OCI-LY1 (cell line): ENCODE measurements around the gene PTPRJ.
"Not testable (repeated sequence)": the region's sequence is repeated elsewhere in the genome, so short reads cannot be mapped to it uniquely, and the experiment has no call there.

Experiments used
- H2AFZ ChIP-seq: fragments of 200-600 bp; sonication (generic), shearing (Covaris generic); 2 replicates; pipeline ENCODE4 v1.6.0; 2014; ENCODE audit warnings: antibody characterized with exemption, mild to moderate bottlenecking, low read length
- H3F3A ChIP-seq: fragments of 200-600 bp; sonication (generic), shearing (Covaris generic); 2 replicates; pipeline ENCODE4 v1.6.0; 2014; ENCODE audit warnings: mild to moderate bottlenecking, antibody characterized with exemption, low read length, moderate library complexity; ENCODE audit not compliant: insufficient read depth
- H3K27ac ChIP-seq: fragments of 200-600 bp; sonication (generic); 2 replicates; pipeline ENCODE4 v1.5.1; 2014; ENCODE audit warnings: low read length, mixed run types, mild to moderate bottlenecking, low read depth; ENCODE audit not compliant: poor library complexity, severe bottlenecking
- H3K27me3 ChIP-seq: fragments of 200-600 bp; sonication (generic); 2 replicates; pipeline ENCODE4 v1.6.0; 2014; ENCODE audit warnings: antibody characterized with exemption, mild to moderate bottlenecking, low read length, moderate library complexity; ENCODE audit not compliant: insufficient read depth
- H3K36me3 ChIP-seq: fragments of 200-600 bp; sonication (generic); 2 replicates; pipeline ENCODE4 v1.6.1; 2014; ENCODE audit warnings: mild to moderate bottlenecking, antibody characterized with exemption, low read length, moderate library complexity, mixed read lengths; ENCODE audit not compliant: insufficient read depth
- H3K4me1 ChIP-seq: fragments of 200-600 bp; sonication (generic); 2 replicates; pipeline ENCODE4 v1.5.1; 2014; ENCODE audit warnings: mild to moderate bottlenecking, low read length, moderate library complexity; ENCODE audit not compliant: insufficient read depth, severe bottlenecking
- H3K4me2 ChIP-seq: fragments of 200-600 bp; sonication (generic), shearing (Covaris generic); 2 replicates; pipeline ENCODE4 v1.6.1; 2014; ENCODE audit warnings: low read length
- H3K4me3 ChIP-seq: fragments of 200-600 bp; sonication (generic); 2 replicates; pipeline ENCODE4 v1.5.1; 2014; ENCODE audit warnings: low read length, low read depth, mild to moderate bottlenecking, mixed read lengths; ENCODE audit not compliant: poor library complexity, severe bottlenecking
- H3K79me2 ChIP-seq: fragments of 200-600 bp; shearing (Covaris generic); 2 replicates; pipeline ENCODE4 v1.6.1; 2016; ENCODE audit warnings: mixed run types, low read length, mixed read lengths; ENCODE audit not compliant: insufficient read depth
- H3K9ac ChIP-seq: fragments of 200-600 bp; sonication (generic), shearing (Covaris generic); 2 replicates; pipeline ENCODE4 v1.6.1; 2014; ENCODE audit warnings: mild to moderate bottlenecking, low read length, mixed read lengths
- H3K9me2 ChIP-seq: fragments of 200-600 bp; sonication (generic), shearing (Covaris generic); 2 replicates; pipeline ENCODE4 v1.6.1; 2014; ENCODE audit warnings: low read depth, mild to moderate bottlenecking, low read length, mixed read lengths
- H3K9me3 ChIP-seq: fragments of 200-600 bp; shearing (Covaris generic); 2 replicates; pipeline ENCODE4 v1.6.1; 2014; ENCODE audit warnings: low read length, mixed read lengths
- H4K20me1 ChIP-seq: fragments of 200-600 bp; sonication (generic), shearing (Covaris generic); 2 replicates; pipeline ENCODE4 v1.6.0; 2016; ENCODE audit warnings: mild to moderate bottlenecking, low read length; ENCODE audit not compliant: insufficient read depth
- EZH2 ChIP-seq: fragments of 200-600 bp; sonication (generic), shearing (Covaris generic); IDR thresholded peaks from 2 replicates; pipeline ENCODE4 v1.8.0; 2017; ENCODE audit warnings: borderline replicate concordance, mixed run types, mild to moderate bottlenecking, antibody characterized with exemption, low read length, moderate library complexity, mixed read lengths
- TF ChIP-seq, protein P1 (sequence below): fragments of 200-600 bp; sonication (generic), shearing (Covaris generic); IDR thresholded peaks from 2 replicates; pipeline ENCODE4 v1.5.1; 2017; ENCODE audit warnings: mild to moderate bottlenecking, antibody characterized with exemption, low read length, moderate library complexity, mixed read lengths

Gene PTPRJ

DNA sequence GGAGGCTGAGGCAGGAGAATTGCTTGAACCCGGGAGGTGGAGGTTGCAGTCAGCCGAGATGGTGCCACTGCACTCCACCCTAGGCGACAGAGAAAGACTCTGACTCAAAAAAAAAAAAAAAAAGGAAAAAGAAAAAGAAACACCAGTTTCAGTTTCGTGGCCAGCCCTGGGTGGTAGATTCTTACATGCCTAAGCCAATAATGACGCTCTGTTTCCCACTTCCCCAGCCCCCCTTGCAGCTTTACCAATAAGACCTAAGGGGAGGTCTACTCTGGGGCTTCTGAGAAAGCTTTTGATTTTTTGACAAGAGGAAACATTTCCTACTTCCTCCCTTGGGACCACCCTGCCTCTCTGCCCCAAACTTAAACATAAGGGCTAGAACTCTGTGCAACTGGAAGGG lies 30.0 kb upstream of the PTPRJ start:
- Histone ChIP-seq H3K4me1 (peaks cover 62% of the 10 kb centered on the region), H3K27ac (peak overlapping the region; percentile 93), H3K9me2 (no peaks in the 10 kb centered on the region), H3K27me3 (no peaks in the 10 kb centered on the region), H3K36me3 (no peaks in the 10 kb centered on the region), H2AFZ (no peak overlapping the region), H3F3A (peaks cover 6% of the 10 kb centered on the region; the same call in 1 of the 2 replicates), H3K9me3 (no peaks in the 10 kb centered on the region), H4K20me1 (no peaks in the 10 kb centered on the region), H3K9ac (peak overlapping the region; percentile 36; the same call in 1 of the 2 replicates), H3K4me2 (peak overlapping the region; percentile 46), H3K4me3 (peak overlapping the region; percentile 14), H3K79me2 (no peaks in the 10 kb centered on the region)
- TF ChIP-seq, protein P1, sequence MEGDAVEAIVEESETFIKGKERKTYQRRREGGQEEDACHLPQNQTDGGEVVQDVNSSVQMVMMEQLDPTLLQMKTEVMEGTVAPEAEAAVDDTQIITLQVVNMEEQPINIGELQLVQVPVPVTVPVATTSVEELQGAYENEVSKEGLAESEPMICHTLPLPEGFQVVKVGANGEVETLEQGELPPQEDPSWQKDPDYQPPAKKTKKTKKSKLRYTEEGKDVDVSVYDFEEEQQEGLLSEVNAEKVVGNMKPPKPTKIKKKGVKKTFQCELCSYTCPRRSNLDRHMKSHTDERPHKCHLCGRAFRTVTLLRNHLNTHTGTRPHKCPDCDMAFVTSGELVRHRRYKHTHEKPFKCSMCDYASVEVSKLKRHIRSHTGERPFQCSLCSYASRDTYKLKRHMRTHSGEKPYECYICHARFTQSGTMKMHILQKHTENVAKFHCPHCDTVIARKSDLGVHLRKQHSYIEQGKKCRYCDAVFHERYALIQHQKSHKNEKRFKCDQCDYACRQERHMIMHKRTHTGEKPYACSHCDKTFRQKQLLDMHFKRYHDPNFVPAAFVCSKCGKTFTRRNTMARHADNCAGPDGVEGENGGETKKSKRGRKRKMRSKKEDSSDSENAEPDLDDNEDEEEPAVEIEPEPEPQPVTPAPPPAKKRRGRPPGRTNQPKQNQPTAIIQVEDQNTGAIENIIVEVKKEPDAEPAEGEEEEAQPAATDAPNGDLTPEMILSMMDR = no peak
- TF ChIP-seq EZH2 = no peak

DNA sequence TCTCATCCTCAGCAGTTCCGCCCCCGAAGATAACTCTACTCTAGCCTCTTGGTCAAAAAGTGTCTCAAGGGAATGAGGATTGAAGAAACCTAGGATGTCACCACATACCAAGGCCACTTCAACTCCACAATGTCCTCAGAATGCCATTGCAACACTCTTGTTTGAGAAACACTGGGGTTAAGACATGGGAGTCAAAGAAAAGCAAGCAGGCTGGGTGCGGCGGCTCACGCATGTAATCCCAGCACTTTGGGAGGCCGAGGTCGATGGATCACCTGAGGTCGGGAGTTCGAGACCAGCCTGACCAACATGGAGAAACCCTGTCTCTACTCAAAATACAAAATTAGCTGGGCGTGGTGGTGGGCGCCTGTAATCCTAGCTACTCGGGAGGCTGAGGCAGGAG lies 28.9 kb upstream of the PTPRJ start:
- H3K9ac ChIP-seq, H3K4me2 ChIP-seq, H3K27me3 ChIP-seq, H3K36me3 ChIP-seq, H3K4me3 ChIP-seq, H3K79me2 ChIP-seq, H3K9me3 ChIP-seq, H3K9me2 ChIP-seq, H4K20me1 ChIP-seq, H3F3A ChIP-seq, H2AFZ ChIP-seq: not testable (repeated sequence)
- Histone ChIP-seq H3K4me1 (peaks cover 56% of the 10 kb centered on the region), H3K27ac (peak overlapping the region; percentile 93)

DNA sequence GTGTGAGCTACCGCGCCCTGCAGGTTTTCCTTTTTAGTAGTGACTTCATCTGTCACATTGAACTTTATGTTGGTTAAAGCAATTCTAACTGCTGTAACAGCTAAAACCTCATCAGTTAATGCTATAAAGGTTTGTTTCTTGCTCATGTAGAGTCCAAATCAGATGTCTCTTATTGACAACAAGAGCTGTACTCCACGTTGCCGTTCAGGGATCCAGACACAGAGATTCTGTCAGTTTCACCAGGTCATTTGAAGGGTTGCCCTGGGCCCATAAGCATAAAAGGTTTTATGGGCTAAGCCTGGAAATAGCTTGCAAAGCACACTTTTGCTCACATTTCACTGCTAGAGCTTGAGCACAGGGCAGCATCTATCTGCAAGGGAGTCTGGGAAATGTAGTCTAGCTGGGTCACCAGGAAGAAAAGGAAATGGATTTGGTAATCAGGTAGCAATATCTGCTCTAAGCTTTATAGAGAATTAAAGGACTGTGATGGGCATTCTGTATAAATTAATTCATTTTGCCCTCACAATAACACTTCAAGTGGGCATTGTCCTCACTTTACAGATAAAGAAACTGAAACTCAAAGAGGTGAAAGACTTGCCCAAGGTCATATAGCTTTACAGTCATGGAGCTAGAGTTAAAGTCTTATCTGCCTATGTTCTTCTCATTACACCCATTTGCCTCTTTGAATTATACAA lies 25.2 kb upstream of the PTPRJ start:
- peak overlapping the region; percentile 28 for H3K4me2 ChIP-seq

More for the DNA sequence above, 25.2 kb upstream of the PTPRJ start:
- peak overlapping the region; percentile 81 for H3K27ac ChIP-seq
- H3K36me3 ChIP-seq = no peaks in the 10 kb centered on the region
- no peaks in the 10 kb centered on the region for H3K9me2 ChIP-seq
- H2AFZ ChIP-seq = peak overlapping the region; percentile 7; the same call in 1 of the 2 replicates
- no peaks in the 10 kb centered on the region for H3K27me3 ChIP-seq
- no peak overlapping the region for H3K9ac ChIP-seq
- H3K4me1 ChIP-seq = peaks cover 39% of the 10 kb centered on the region
- no peaks in the 10 kb centered on the region for H4K20me1 ChIP-seq
- TF ChIP-seq EZH2 = no peak
- TF ChIP-seq, protein P1 = no peak
- H3K79me2 ChIP-seq = no peaks in the 10 kb centered on the region
- peaks cover 6% of the 10 kb centered on the region; the same call in 1 of the 2 replicates for H3F3A ChIP-seq
- no peaks in the 10 kb centered on the region for H3K9me3 ChIP-seq
- H3K4me3 ChIP-seq = no peak overlapping the region
